Limb (tissue), 2 donors: Measurements from ENCODE around the gene SAMD11.
"Not testable (repeated sequence)": the region's sequence is repeated elsewhere in the genome, so short reads cannot be mapped to it uniquely, and the experiment has no call there.

ENCODE experiments used
- DNase-seq, 2 donors: peaks; one replicate each; pipeline ENCODE4 v3.0.0-alpha.2; 2016; ENCODE audit errors: extremely low spot score in 2 of 2

The SAMD11 gene

GRCh38 chr1:944341-945325 is 20.9 kb downstream of the SAMD11 start:
- DNase-seq = no peak

GRCh38 chr1:945688-946556 is 22.2 kb downstream of the SAMD11 start:
- no peak for DNase-seq

GRCh38 chr1:946811-947210 is 23.1 kb downstream of the SAMD11 start:
- DNase-seq = not testable (repeated sequence)

GRCh38 chr1:947958-948357 is 24.2 kb downstream of the SAMD11 start:
- DNase-seq = no peak

GRCh38 chr1:950268-950667 is 26.5 kb downstream of the SAMD11 start:
- DNase-seq = no peak

- no peak for DNase-seq
Measured at GRCh38 chr1:950881-951280, 27.2 kb downstream of the SAMD11 start.

- no peak for DNase-seq
Measured at GRCh38 chr1:951364-951763, 27.6 kb downstream of the SAMD11 start.

GRCh38 chr1:952201-952600 is 28.5 kb downstream of the SAMD11 start:
- no peak for DNase-seq

- no peak for DNase-seq
Measured at GRCh38 chr1:952603-953002, 28.9 kb downstream of the SAMD11 start.

- no peak for DNase-seq
Measured at GRCh38 chr1:953524-954320, 30.0 kb downstream of the SAMD11 start.

- DNase-seq = no peak
Measured at GRCh38 chr1:954927-955326, 31.2 kb downstream of the SAMD11 start.

- no peak for DNase-seq
Measured at GRCh38 chr1:955474-955873, 31.8 kb downstream of the SAMD11 start.

- DNase-seq = no peak
Measured at GRCh38 chr1:956636-957035, 32.9 kb downstream of the SAMD11 start.

GRCh38 chr1:958823-959730 is 35.4 kb downstream of the SAMD11 start, which contains the start of gene NOC2L:
TSS of gene NOC2L (minus strand) at chr1:959256. CDS start at chr1:959240, 16 bp downstream.
- DNase-seq = peak; percentile 91 to 98

GRCh38 chr1:959731-960362 is 36.1 kb downstream of the SAMD11 start:
- DNase-seq = no peak

- DNase-seq = peak in 1 of 2 donors; percentile 86
Measured at GRCh38 chr1:960363-961131, 36.8 kb downstream of the SAMD11 start, which contains the start of gene KLHL17. TSS of gene KLHL17 (plus strand) at chr1:960584. CDS start at chr1:960694, 110 bp downstream.

GRCh38 chr1:961132-961669 is 37.5 kb downstream of the SAMD11 start:
- DNase-seq = no peak
